ENCODE measurements around the gene LCA5L.
"Not testable (repeated sequence)": the region's sequence is repeated elsewhere in the genome, so short reads cannot be mapped to it uniquely, and the experiment has no call there.

LCA5L gene

GRCh38 chr21:39384674-39385298 lies 60.8 kb downstream of the LCA5L start:
- H3K27ac ChIP-seq (ENCODE audit: low read length) = no peak overlapping the region
- H3K36me3 ChIP-seq (ENCODE audit: control insufficient read depth, low read depth, low read length) = no peaks in the 10 kb centered on the region
- H3K4me1 ChIP-seq (ENCODE audit: control insufficient read depth, low read depth, low read length) = peaks cover 13% of the 10 kb centered on the region
- no peaks in the 10 kb centered on the region for H3K9me3 ChIP-seq (ENCODE audit: control insufficient read depth, low read depth, low read length)
- no peaks in the 10 kb centered on the region for H3K27me3 ChIP-seq (ENCODE audit: control insufficient read depth, insufficient read depth, low read length)
- H3K4me3 ChIP-seq (ENCODE audit: low read length) = no peak overlapping the region
- no peak overlapping the region for H3K9ac ChIP-seq (ENCODE audit: low read length)

GRCh38 chr21:39382096-39382495 lies 63.5 kb downstream of the LCA5L start:
- H3K27me3 ChIP-seq (ENCODE audit: control insufficient read depth, insufficient read depth, low read length); H3K9me3 ChIP-seq (ENCODE audit: control insufficient read depth, low read depth, low read length); H3K9ac ChIP-seq (ENCODE audit: low read length); H3K27ac ChIP-seq (ENCODE audit: low read length); H3K4me3 ChIP-seq (ENCODE audit: low read length); H3K36me3 ChIP-seq (ENCODE audit: control insufficient read depth, low read depth, low read length); H3K4me1 ChIP-seq (ENCODE audit: control insufficient read depth, low read depth, low read length): not testable (repeated sequence)

- Histone ChIP-seq H3K9me3 (ENCODE audit: control insufficient read depth, low read depth, low read length) (no peaks in the 10 kb centered on the region), H3K4me3 (ENCODE audit: low read length) (peak overlapping the region; percentile 86), H3K27me3 (ENCODE audit: control insufficient read depth, insufficient read depth, low read length) (no peaks in the 10 kb centered on the region), H3K27ac (ENCODE audit: low read length) (no peak overlapping the region), H3K9ac (ENCODE audit: low read length) (no peak overlapping the region), H3K4me1 (ENCODE audit: control insufficient read depth, low read depth, low read length) (peaks cover 5% of the 10 kb centered on the region), H3K36me3 (ENCODE audit: control insufficient read depth, low read depth, low read length) (no peaks in the 10 kb centered on the region)
Measured at GRCh38 chr21:39381009-39381408, 64.6 kb downstream of the LCA5L start.

- H3K4me1 ChIP-seq (ENCODE audit: control insufficient read depth, low read depth, low read length) = peaks cover 5% of the 10 kb centered on the region
- no peaks in the 10 kb centered on the region for H3K9me3 ChIP-seq (ENCODE audit: control insufficient read depth, low read depth, low read length)
- peak overlapping the region; percentile 24 for H3K27ac ChIP-seq (ENCODE audit: low read length)
- H3K36me3 ChIP-seq (ENCODE audit: control insufficient read depth, low read depth, low read length) = no peaks in the 10 kb centered on the region
- peak overlapping the region; percentile 67 for H3K9ac ChIP-seq (ENCODE audit: low read length)
- H3K4me3 ChIP-seq (ENCODE audit: low read length) = peak overlapping the region; percentile 86
- no peaks in the 10 kb centered on the region for H3K27me3 ChIP-seq (ENCODE audit: control insufficient read depth, insufficient read depth, low read length)
Measured at GRCh38 chr21:39379986-39380891, 65.3 kb downstream of the LCA5L start.

GRCh38 chr21:39377444-39378050 lies 68.0 kb downstream of the LCA5L start:
- no peaks in the 10 kb centered on the region for H3K9me3 ChIP-seq (ENCODE audit: control insufficient read depth, low read depth, low read length)

GRCh38 chr21:39375446-39375845 lies 70.1 kb downstream of the LCA5L start:
- Histone ChIP-seq H3K4me1 (ENCODE audit: control insufficient read depth, low read depth, low read length) (no peaks in the 10 kb centered on the region), H3K9me3 (ENCODE audit: control insufficient read depth, low read depth, low read length) (no peaks in the 10 kb centered on the region), H3K27me3 (ENCODE audit: control insufficient read depth, insufficient read depth, low read length) (no peaks in the 10 kb centered on the region), H3K36me3 (ENCODE audit: control insufficient read depth, low read depth, low read length) (no peaks in the 10 kb centered on the region), H3K9ac (ENCODE audit: low read length) (no peak overlapping the region), H3K4me3 (ENCODE audit: low read length) (no peak overlapping the region), H3K27ac (ENCODE audit: low read length) (no peak overlapping the region)

More at GRCh38 chr21:39377444-39378050, 68.0 kb downstream of the LCA5L start:
- Histone ChIP-seq H3K4me3 (ENCODE audit: low read length) (no peak overlapping the region), H3K27ac (ENCODE audit: low read length) (no peak overlapping the region), H3K36me3 (ENCODE audit: control insufficient read depth, low read depth, low read length) (no peaks in the 10 kb centered on the region), H3K9ac (ENCODE audit: low read length) (no peak overlapping the region), H3K4me1 (ENCODE audit: control insufficient read depth, low read depth, low read length) (peaks cover 5% of the 10 kb centered on the region), H3K27me3 (ENCODE audit: control insufficient read depth, insufficient read depth, low read length) (no peaks in the 10 kb centered on the region)

GRCh38 chr21:39374046-39374445 lies 71.5 kb downstream of the LCA5L start:
- H3K27ac ChIP-seq (ENCODE audit: low read length) = no peak overlapping the region
- no peaks in the 10 kb centered on the region for H3K36me3 ChIP-seq (ENCODE audit: control insufficient read depth, low read depth, low read length)
- no peak overlapping the region for H3K4me3 ChIP-seq (ENCODE audit: low read length)

GRCh38 chr21:39373634-39374033 lies 71.9 kb downstream of the LCA5L start:
- Histone ChIP-seq H3K27ac (ENCODE audit: low read length) (no peak overlapping the region), H3K36me3 (ENCODE audit: control insufficient read depth, low read depth, low read length) (no peaks in the 10 kb centered on the region), H3K9ac (ENCODE audit: low read length) (no peak overlapping the region), H3K27me3 (ENCODE audit: control insufficient read depth, insufficient read depth, low read length) (no peaks in the 10 kb centered on the region), H3K9me3 (ENCODE audit: control insufficient read depth, low read depth, low read length) (no peaks in the 10 kb centered on the region), H3K4me3 (ENCODE audit: low read length) (no peak overlapping the region), H3K4me1 (ENCODE audit: control insufficient read depth, low read depth, low read length) (no peaks in the 10 kb centered on the region)

More at GRCh38 chr21:39374046-39374445, 71.5 kb downstream of the LCA5L start:
- H3K9me3 ChIP-seq (ENCODE audit: control insufficient read depth, low read depth, low read length) = no peaks in the 10 kb centered on the region
- H3K27me3 ChIP-seq (ENCODE audit: control insufficient read depth, insufficient read depth, low read length) = no peaks in the 10 kb centered on the region
- H3K4me1 ChIP-seq (ENCODE audit: control insufficient read depth, low read depth, low read length) = no peaks in the 10 kb centered on the region
- H3K9ac ChIP-seq (ENCODE audit: low read length) = no peak overlapping the region

- H3K27ac ChIP-seq (ENCODE audit: low read length); H3K9ac ChIP-seq (ENCODE audit: low read length); H3K4me1 ChIP-seq (ENCODE audit: control insufficient read depth, low read depth, low read length); H3K4me3 ChIP-seq (ENCODE audit: low read length); H3K27me3 ChIP-seq (ENCODE audit: control insufficient read depth, insufficient read depth, low read length); H3K36me3 ChIP-seq (ENCODE audit: control insufficient read depth, low read depth, low read length); H3K9me3 ChIP-seq (ENCODE audit: control insufficient read depth, low read depth, low read length): not testable (repeated sequence)
Measured at GRCh38 chr21:39369896-39370288, 75.7 kb downstream of the LCA5L start.

- Histone ChIP-seq H3K9me3 (ENCODE audit: control insufficient read depth, low read depth, low read length) (no peaks in the 10 kb centered on the region), H3K27ac (ENCODE audit: low read length) (no peak overlapping the region), H3K4me1 (ENCODE audit: control insufficient read depth, low read depth, low read length) (no peaks in the 10 kb centered on the region), H3K9ac (ENCODE audit: low read length) (no peak overlapping the region), H3K4me3 (ENCODE audit: low read length) (no peak overlapping the region), H3K36me3 (ENCODE audit: control insufficient read depth, low read depth, low read length) (no peaks in the 10 kb centered on the region), H3K27me3 (ENCODE audit: control insufficient read depth, insufficient read depth, low read length) (no peaks in the 10 kb centered on the region)
Measured at GRCh38 chr21:39367783-39368182, 77.8 kb downstream of the LCA5L start.

GRCh38 chr21:39366563-39366962 lies 79.0 kb downstream of the LCA5L start:
- no peak overlapping the region for H3K27ac ChIP-seq (ENCODE audit: low read length)
- no peak overlapping the region for H3K9ac ChIP-seq (ENCODE audit: low read length)
- no peaks in the 10 kb centered on the region for H3K27me3 ChIP-seq (ENCODE audit: control insufficient read depth, insufficient read depth, low read length)
- H3K4me1 ChIP-seq (ENCODE audit: control insufficient read depth, low read depth, low read length) = no peaks in the 10 kb centered on the region
- H3K36me3 ChIP-seq (ENCODE audit: control insufficient read depth, low read depth, low read length) = no peaks in the 10 kb centered on the region
- no peak overlapping the region for H3K4me3 ChIP-seq (ENCODE audit: low read length)
- H3K9me3 ChIP-seq (ENCODE audit: control insufficient read depth, low read depth, low read length) = no peaks in the 10 kb centered on the region
